ENCODE results near the gene EBF3. TPM values are rescaled to one million over a fixed set of nuclear protein-coding genes. Genes with fewer than 3 reads are reported as not detected.

EBF3 gene
- total and polyA plus RNA-seq, 3 donors from 2014 or later = 4.0 to 7.6 (median 6.0) TPM

DNA sequence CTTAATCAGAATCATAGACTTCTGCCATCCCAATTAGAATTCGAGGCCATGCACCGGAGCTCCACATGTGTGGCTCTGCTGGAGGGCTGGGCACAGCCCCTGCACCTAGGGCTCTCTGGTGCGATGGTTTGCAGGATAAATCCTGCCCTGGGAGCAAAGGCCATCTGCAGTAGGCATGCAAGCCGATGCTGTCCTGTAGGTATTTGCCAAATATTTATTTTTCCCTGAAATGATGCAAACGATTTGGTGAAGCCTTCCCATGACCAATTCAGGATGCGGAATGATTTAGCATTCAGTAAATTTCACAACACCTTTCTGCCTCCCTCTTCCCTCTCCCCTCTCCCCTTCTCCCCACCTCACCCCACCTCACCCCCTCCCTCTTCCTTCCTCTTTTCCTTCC lies 170.6 kb downstream of the EBF3 start:
- H3K4me3 ChIP-seq = no peak overlapping the region
- no peak for DNase-seq
- intact Hi-C loops (cut with DNase I; ENCODE audit: low total_unique reads) = no loop called here
- no peaks in the 10 kb centered on the region for H3K27me3 ChIP-seq
- TF ChIP-seq POLR2A (IDR thresholded peaks at IDR 0.05) = no peak
- TF ChIP-seq CTCF (IDR thresholded peaks at IDR 0.05) = no peak
- 85 to 86% methylated on average over 6 of the region's 6 CpGs for WGBS, 2 donors
- no peak overlapping the region for H3K27ac ChIP-seq
- H3K9me3 ChIP-seq = no peaks in the 10 kb centered on the region
- no peaks in the 10 kb centered on the region for H3K36me3 ChIP-seq (ENCODE audit: low read depth, missing control alignments)
- H3K4me1 ChIP-seq = no peaks in the 10 kb centered on the region

- intact Hi-C loops (cut with DNase I; ENCODE audit: low total_unique reads) = no loop called here
- H3K36me3 ChIP-seq (ENCODE audit: low read depth, missing control alignments) = no peaks in the 10 kb centered on the region
- TF ChIP-seq POLR2A (IDR thresholded peaks at IDR 0.05) (no peak), CTCF (IDR thresholded peaks at IDR 0.05) (no peak)
- H3K4me3 ChIP-seq = no peak overlapping the region
- H3K9me3 ChIP-seq = no peaks in the 10 kb centered on the region
- 89 to 93% methylated on average over 10 of the region's 10 CpGs for whole genome bisulfite sequencing, 2 donors
- no peak overlapping the region for H3K27ac ChIP-seq
- DNase-seq = no peak
- no peaks in the 10 kb centered on the region for H3K4me1 ChIP-seq
- no peaks in the 10 kb centered on the region for H3K27me3 ChIP-seq
Observed at GRCh38 chr10:129792864-129793263, 171.2 kb downstream of the EBF3 start.

DNA sequence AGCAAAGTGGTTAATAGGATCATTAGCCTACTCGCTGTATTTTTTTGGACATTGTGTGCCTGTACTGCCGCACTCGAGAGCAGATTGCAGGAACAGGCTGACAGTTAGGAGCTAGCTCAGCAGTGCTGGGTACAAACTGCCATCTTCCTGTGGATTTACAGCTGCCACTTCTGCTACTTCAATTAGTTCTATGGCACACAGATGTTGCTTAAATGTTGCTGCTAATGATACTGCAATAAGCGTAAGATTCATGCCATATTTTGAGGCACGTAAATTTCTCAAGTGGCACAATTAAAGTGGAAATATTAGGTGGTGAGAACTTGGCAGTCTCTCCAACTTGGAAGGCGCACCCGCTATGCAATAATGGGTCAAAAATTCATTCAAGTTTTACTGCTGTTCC lies 171.9 kb downstream of the EBF3 start:
- H3K36me3 ChIP-seq (ENCODE audit: low read depth, missing control alignments) = no peaks in the 10 kb centered on the region
- no peak overlapping the region for H3K4me3 ChIP-seq
- no peak overlapping the region for H3K27ac ChIP-seq
- H3K4me1 ChIP-seq = no peaks in the 10 kb centered on the region
- TF ChIP-seq CTCF (IDR thresholded peaks at IDR 0.05) (no peak), POLR2A (IDR thresholded peaks at IDR 0.05) (no peak)
- no peak for DNase-seq
- H3K9me3 ChIP-seq = no peaks in the 10 kb centered on the region
- intact Hi-C loops (cut with DNase I; ENCODE audit: low total_unique reads) = no loop called here
- 75% methylated on average over 7 of the region's 7 CpGs for WGBS, 2 donors
- no peaks in the 10 kb centered on the region for H3K27me3 ChIP-seq

DNA sequence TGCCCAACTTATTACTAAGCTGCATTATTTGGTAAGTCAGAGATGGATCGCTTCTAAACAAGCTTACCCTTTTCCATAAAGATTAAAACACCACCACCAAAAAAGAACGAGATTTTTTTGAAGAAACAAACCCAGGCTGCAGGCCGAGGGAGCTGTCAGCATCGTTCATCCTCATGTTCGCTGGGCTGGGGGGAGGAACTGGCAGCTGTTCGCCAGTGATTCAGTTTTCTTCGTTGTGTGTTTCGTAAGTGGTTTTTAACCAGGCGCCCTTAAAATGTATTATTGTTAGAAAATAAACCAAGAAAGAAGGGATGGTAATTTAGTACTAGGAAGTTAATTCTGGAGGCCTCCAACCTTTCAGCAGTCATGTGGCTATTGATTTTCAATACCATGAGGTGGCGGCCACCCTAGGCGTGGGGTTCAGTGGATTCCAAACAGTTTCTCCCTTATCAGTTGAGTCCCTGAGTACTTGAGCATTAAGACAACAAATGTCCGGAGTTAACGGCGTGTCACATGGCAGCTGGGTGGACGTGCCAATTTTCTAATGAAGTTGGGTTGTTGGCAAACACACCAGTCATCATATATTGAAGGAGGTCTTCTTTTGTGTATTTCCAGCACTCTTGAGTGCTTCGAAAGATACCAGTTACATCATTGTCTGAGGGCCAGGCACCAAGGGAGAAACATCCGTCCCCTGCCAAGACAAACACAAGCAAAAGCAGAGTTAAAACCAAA lies 173.2 kb downstream of the EBF3 start:
- H3K4me1 ChIP-seq = no peaks in the 10 kb centered on the region
- TF ChIP-seq CTCF (IDR thresholded peaks at IDR 0.05) (no peak), POLR2A (IDR thresholded peaks at IDR 0.05) (no peak)
- no peaks in the 10 kb centered on the region for H3K27me3 ChIP-seq
- no peak overlapping the region for H3K27ac ChIP-seq
- intact Hi-C loops (cut with DNase I; ENCODE audit: low total_unique reads) = no loop called here
- DNase-seq = no peak
- WGBS, 2 donors = 85 to 87% methylated on average over 17 of the region's 17 CpGs
- no peak overlapping the region for H3K4me3 ChIP-seq
- no peaks in the 10 kb centered on the region for H3K36me3 ChIP-seq (ENCODE audit: low read depth, missing control alignments)
- no peaks in the 10 kb centered on the region for H3K9me3 ChIP-seq

DNA sequence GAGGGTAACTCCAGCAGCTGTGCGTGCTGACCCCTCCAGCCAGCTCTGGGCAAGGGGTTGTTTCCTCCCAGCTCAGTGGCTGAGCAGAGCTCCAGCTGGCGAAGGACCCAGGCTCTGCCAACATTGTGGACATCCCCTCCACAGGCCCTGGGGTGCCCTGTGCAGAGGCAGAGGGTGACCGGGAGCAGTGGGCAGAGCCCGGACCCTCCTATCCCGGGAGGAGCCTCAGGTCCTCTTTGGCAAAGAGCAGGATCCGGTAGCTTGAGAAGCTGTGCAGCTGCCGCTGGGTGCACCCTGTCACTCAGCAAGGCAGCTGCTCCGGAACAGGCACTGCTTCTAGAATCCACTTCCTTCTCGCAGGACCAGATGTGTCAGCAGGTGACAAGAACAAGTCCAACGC lies 175.9 kb downstream of the EBF3 start:
- DNase-seq = no peak
- Histone ChIP-seq H3K36me3 (ENCODE audit: low read depth, missing control alignments) (no peaks in the 10 kb centered on the region), H3K27ac (no peak overlapping the region), H3K4me1 (no peaks in the 10 kb centered on the region), H3K27me3 (no peaks in the 10 kb centered on the region), H3K4me3 (no peak overlapping the region), H3K9me3 (no peaks in the 10 kb centered on the region)
- 93 to 95% methylated on average over 3 to 10 of the region's 10 CpGs for WGBS, 2 donors
- no peak for TF ChIP-seq POLR2A (IDR thresholded peaks at IDR 0.05)
- intact Hi-C loops (cut with DNase I; ENCODE audit: low total_unique reads) = no loop called here
